Stimulated activated naive CD4-positive, alpha-beta T cell treated with Interleukin-2 at 50 U/mL for 16 hours (primary cell): ENCODE measurements around the gene PRKAR1A.
"Not testable (repeated sequence)": the region's sequence is repeated elsewhere in the genome, so short reads cannot be mapped to it uniquely, and the experiment has no call there.

Experiments
- DNase-seq: peaks from one replicate; lab custom pipeline; 2025; lab: John Stamatoyannopoulos, UW

PRKAR1A gene

DNA sequence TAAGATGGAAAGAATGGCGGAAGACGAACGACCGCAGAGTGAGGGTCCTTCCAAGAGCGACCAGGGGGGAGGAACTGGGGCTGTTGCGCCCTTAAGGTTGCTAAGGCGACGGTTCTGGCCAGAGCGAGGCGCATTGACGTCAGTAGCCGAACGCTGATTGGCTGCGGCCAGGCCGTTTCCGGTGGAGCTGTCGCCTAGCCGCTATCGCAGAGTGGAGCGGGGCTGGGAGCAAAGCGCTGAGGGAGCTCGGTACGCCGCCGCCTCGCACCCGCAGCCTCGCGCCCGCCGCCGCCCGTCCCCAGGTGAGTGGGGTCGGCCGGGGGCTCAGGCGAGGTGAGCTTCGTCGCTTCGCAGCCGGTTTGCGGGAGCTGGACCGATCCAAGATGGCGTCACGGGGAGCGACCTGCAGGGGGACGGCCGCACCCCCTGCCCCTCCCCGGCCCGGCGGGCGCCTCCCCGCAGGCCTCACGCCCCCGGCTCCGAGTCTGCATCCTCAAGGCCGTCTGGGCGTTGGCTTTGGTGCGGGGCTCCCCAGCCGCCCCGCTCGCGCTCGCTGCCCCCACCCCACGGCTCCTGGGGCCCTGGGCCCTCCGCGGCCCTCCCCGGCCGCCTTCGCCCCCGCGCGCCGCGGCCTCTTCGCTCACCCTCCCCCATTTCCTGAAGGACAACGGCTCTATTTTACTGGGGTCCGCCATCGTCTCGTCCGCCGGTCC is at the start of gene PRKAR1A:
Gene PRKAR1A, plus strand, starts transcription at position 184 of the 713 bp plus-strand sequence. CDS start 2,970 bp downstream, outside the sequence.
- peak; percentile 91 for DNase-seq

- no peak for DNase-seq
Observed at GRCh38 chr17:68463211-68464019, 48.8 kb upstream of the PRKAR1A start.

DNA sequence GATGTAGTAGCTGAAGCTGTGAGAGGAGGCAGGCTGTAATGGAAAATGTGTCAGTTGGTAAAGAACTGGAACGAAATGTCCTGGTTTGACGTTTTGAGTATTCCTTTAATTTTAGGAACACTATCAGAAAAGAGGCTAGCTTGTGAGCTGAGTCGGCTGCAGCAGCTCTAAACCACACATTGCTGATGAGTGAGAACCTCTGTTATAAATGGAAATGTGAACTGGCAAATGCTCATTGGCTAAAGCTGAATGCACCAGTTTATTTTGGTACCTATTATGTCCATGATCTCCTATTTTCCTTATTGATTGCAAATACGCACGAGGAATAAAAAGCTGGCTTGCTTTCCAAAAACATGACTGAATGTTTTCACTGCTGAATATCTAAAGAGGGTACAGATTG is 43.9 kb upstream of the PRKAR1A start:
- DNase-seq: no peak

DNA sequence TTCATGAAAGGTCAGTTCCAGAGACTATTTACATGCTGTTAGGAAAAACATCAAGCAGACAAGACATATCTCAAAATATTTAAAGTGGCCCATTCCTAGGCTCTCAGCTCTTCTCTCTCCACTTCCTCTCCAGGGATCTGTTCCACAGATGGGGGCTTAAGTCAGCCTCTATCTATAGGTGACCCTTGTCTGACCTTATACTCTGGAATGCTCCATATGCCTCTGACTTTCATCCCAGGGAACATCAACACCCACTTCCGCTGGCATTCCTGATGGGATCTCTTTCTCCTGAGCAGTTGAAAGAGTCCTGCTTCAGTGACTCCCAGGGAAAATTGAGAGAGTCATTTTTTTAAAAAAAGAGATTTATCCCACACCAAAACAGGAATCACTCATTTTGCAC is 43.4 kb upstream of the PRKAR1A start:
- DNase-seq: no peak

- no peak for DNase-seq
Observed at GRCh38 chr17:68470961-68471360, 41.3 kb upstream of the PRKAR1A start.

DNA sequence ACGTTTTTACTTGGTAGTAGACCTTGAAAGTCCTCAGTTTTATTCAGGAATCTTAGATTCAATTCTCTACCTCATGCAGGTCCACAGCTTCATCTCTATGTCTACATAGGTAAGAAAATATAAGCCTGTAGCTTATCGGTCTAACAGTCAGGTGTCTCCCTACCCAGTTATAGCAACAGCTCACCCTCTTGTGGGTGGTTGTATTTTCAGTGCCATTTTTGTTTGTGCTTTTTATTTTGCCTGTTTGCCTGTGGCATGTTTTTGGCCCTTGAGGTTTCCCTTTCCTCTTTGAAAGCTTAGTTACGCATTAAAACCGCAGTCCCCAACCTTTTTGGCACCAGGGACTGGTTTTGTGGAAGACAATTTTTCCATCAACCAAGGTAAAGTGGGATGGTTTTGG is 31.3 kb upstream of the PRKAR1A start:
- DNase-seq: no peak

DNA sequence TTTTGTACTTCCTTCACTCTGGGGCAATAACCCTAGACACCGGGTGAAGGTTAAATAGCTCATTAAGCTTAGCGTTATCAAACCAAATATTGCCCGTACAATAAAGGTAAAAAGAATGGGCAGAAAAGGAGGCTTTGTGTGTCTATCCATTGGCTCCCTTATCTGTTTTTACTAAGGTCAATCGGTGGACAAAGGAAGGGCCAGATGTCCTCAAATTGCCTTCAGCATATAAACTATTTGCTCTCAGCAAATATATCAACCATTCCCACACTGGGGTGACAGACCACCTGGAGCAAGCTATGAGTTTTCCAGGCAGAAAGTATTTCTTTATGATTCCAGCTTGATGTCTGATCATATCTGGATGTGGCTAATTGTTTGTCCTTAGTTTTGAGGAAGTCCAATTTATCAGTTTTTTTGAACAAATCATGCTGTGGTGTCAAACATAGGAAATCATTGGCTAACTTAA is 29.6 kb upstream of the PRKAR1A start:
- no peak for DNase-seq

DNA sequence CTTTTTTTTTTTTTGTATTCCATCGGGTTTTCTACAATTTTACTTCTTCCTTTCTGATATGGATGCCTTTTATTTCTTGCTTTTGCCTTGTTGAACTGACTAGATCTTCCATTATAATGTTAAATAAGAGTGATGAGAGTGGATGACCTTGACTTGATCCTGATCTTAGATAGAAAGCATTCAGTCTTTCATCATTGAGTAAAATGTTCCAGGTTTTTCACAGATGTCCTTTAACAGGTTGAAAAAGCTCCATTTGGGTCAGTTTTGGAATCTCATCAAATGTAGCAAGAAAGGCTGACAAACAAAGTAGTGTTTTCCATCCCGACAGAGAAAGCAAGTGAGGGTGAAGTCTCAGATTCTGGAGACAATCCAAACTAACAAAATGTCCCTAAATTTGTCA is 27.8 kb upstream of the PRKAR1A start:
- DNase-seq: no peak

- no peak for DNase-seq
Observed at GRCh38 chr17:68489919-68490318, 22.3 kb upstream of the PRKAR1A start.

GRCh38 chr17:68491381-68492231 is 20.6 kb upstream of the PRKAR1A start:
- no peak for DNase-seq

DNA sequence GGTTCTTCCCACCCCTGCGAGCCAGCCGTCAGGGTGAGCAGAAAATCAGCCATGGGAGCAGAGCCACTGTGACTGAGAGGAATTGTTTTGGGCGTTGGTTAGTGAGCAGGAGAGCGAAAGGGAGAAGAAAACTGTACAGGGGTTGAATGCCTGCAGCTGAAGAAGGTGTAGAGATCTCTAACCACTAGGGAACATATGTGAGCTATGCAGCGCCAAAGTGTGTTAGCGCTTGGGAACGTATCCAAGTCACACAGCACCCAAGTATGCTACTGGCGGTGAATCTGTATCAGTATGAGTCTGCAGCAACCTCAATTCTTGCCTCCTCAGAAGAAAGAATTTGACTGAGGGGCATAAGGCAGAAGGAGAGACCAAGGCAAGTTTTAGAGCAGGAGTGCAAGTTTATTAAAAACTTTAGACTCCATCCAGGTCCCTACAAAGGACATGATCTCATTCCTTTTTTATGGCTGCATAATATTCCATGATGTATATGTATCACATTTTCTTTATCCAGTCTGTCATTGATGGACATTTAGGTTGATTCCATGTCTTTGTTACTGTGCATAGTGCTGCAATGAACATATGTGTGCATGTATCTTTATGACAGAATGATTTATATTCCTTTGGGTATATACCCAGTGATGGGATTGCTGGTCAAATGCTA is 19.7 kb upstream of the PRKAR1A start:
- DNase-seq: not testable (repeated sequence)

DNA sequence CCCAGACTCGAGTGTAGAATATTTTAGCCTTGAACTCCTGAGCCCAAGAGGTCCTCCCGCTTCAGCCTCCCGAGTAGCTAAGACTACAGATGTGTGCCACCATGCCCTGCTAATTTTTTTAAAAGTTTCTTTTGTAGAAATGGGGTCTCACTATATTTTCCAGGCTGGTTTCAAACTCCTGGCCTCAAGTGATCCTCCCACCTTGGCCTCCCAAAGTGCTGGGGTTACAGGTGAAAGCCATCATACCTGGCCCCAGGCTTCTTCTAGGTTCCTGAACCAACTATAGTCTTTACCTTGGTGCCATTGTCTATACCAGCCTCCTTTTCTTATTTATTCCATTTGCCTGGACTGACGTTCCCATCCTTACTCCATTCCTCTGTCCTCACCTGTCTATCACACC is 17.1 kb upstream of the PRKAR1A start:
- no peak for DNase-seq

DNA sequence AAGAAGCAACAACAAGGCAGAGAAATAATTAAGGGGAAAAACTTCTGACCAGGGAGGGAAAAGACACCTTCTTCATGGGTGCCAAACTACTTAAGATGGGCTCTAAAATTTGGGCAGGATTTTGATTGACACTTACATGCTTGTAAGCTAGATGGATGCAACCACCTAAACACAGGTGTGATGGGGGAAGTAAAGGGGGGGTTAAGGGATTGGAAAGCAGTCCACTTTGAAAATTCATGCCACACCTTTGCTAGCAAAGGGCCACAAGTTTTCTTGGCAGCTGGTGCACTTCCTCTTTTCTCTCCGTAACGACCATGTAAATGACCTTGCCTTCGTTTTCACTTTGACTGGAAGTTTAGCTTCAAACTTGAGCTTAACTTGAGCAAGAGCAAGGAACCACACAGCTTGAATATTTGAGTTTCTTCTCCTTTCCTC is 14.3 kb upstream of the PRKAR1A start:
- DNase-seq: no peak

DNA sequence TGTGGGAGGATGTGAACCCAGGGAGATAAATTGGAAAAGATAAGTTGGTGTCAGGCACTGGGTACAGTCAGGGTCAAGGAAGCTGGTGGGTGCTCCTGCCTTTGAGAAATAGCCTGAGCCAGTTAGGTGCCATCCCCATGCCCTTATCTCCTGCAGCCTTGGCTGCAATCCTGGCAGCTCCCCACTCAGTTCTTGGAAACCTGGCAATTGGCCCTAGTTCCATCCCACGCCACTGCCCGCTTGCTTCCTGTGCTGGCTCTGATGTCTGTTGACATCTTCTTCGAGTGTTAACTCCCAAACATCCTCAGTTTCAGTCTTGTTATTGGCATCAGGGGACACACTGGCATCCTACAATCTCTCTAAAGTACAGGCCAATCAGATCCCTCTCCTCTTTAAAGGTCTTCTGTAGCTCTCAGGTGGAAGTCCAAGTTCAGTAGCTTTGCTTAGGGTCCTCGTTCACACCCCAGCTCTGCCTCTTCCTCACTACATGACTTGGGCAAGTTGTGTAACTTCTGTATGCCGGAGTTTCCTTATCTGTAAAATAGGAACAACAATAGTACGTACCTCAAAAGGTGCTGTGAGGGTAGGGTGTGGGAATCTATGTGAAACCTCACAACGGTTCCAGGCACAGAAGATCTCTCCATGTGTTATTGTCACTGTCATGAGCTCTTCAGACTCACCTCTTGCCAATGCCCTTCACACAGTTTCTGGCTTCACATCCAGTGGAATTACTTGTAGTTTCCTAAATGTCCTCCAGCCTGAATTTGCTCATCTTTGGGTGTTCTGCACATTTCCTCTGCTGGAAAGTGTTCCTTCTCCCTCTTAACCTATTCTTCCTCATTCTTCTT is 13.5 kb upstream of the PRKAR1A start:
- DNase-seq: no peak

DNA sequence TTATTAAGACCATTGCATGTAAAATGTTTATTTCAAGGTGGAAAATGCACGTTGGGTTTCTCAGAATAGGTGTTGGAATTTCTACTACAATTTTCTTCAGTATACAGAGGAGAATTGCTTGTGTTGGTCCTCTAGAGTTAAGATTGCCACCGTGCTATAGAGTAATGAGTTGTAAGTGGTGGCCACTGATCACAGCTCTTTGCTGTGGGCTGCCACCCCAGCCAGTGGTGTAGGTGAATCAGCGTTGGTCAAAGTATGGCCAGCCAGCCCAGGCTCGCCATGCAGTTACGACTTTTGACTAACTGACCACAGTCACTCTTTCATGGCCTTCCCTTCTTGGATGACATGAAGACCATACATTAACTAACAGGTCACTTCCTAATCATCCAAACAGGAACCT is 12.6 kb upstream of the PRKAR1A start:
- no peak for DNase-seq

DNA sequence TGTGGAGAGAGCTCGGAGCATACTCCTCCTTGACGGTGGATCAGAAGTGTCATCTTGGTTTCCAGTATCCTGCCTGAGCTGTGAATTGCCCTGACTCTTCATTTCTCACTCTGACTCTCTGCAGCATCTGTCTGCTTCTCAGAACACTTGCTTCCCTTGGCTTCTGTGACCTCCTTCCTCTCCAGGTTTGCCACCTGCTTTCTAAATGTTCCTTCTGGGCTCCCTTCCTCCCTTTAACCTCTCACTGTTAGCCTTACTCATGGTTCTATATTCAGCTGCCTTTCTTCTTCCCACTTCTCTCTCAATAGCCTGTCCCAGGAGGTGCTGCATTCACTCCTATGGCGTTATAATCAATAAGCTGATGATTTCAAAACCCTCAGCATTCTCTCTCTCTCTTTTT is 11.2 kb upstream of the PRKAR1A start:
- DNase-seq: no peak

GRCh38 chr17:68505951-68506350 is 6.3 kb upstream of the PRKAR1A start:
- no peak for DNase-seq

- DNase-seq: no peak
Observed at GRCh38 chr17:68507576-68507975, 4.7 kb upstream of the PRKAR1A start.

DNA sequence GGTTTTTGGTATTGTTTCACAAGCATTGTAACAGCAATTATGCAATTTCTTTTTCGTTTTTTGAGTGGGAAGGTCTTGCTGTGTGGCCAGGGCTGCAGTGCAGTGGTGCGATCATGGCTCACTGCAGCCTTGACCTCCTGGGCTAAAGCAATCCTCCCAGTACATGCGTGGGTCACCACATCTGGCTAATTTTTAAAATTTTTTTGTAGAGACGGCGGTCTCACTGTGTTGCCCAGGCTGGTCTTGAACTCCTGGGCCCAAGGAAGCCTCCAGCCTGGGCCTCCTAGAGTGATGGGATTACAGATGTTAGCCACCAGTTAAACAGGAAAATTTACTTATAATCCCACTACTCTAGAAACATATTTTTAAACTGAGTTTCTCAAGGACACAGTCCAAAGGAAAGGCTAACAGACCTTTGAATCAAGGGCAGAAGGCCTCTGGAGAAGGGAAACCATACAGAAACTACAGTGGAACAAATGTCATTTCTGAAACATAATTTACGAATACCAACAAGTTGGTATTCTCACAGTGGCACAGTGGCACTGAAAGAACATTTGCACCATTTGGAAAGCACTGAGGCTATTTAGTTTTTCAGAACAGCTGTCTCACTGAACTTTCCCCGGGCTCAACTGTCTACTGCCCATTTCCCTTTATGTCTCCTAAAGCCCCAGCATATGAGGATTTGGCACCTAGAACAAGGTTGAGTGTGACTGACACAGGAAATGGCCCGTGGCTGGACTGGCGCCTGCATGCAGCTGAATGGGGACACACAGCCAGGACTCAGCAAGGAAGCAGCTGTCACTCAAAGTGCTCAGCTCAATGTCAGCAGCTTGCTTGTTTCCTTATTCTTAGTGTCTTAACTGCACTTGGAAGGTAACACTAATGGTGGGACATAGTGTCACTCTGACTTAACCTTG is 2.8 kb upstream of the PRKAR1A start:
- no peak for DNase-seq

- DNase-seq: no peak
Observed at GRCh38 chr17:68511254-68511670, 968 bp upstream of the PRKAR1A start.
